Spleen (tissue), 11 donors: ENCODE results near the gene ZNF532. TPM values are rescaled to one million over a fixed set of nuclear protein-coding genes. Genes with fewer than 3 reads are reported as not detected.

Experiments
- DNase-seq: peaks from one replicate; pipeline ENCODE4 v3.0.0-alpha.2; 2020
- H3K27ac ChIP-seq, 8 donors: fragments of 200-600 bp; sonication (generic) in 7 of 8; 1 replicate in 4 of 8; 2 replicates in 4 of 8; pipeline versions ENCODE4 v1.5.0 to v1.8.0; 2016 to 2021; ENCODE audit warnings: inconsistent platforms in 4 of 8, mild to moderate bottlenecking in 4 of 8, moderate library complexity in 1 of 8
- H3K27me3 ChIP-seq, 7 donors: fragments of 200-600 bp; sonication (generic) in 6 of 7; replicated peaks in 1 of 7; 1 replicate in 4 of 7; 2 replicates in 3 of 7; pipeline versions ENCODE4 v1.5.0 to v1.8.0; 2016 to 2021; ENCODE audit warnings: inconsistent platforms in 3 of 7, mild to moderate bottlenecking in 1 of 7
- H3K36me3 ChIP-seq, 6 donors: fragments of 200-600 bp; sonication (generic) in 5 of 6; 1 replicate in 4 of 6; 2 replicates in 2 of 6; pipeline versions ENCODE4 v1.5.0 to v1.8.0; 2016 to 2021; ENCODE audit warnings: inconsistent platforms in 2 of 6
- H3K4me1 ChIP-seq, 6 donors: fragments of 200-600 bp; sonication (generic) in 5 of 6; 1 replicate in 3 of 6; 2 replicates in 3 of 6; pipeline versions ENCODE4 v1.5.0 to v1.8.0; 2016 to 2021; ENCODE audit warnings: inconsistent platforms in 3 of 6
- H3K4me3 ChIP-seq, 8 donors: fragments of 200-600 bp; sonication (generic) in 7 of 8; 1 replicate in 4 of 8; 2 replicates in 4 of 8; pipeline versions ENCODE4 v1.5.0 to v1.8.0; 2016 to 2021; ENCODE audit warnings: inconsistent platforms in 4 of 8, mild to moderate bottlenecking in 4 of 8, moderate library complexity in 2 of 8
- H3K9me3 ChIP-seq, 8 donors: fragments of 200-600 bp; sonication (generic) in 7 of 8; 1 replicate in 4 of 8; 2 replicates in 4 of 8; pipeline versions ENCODE4 v1.5.0 to v1.8.0; 2016 to 2021; ENCODE audit warnings: inconsistent platforms in 4 of 8
- CTCF ChIP-seq, 11 experiments: fragments of 200-600 bp in 7 of 11; fragments of 450-650 bp in 4 of 11; sonication (generic) in 4 of 11; IDR thresholded peaks in 8 of 11; conservative IDR thresholded peaks in 3 of 11; 1 replicate in 7 of 11; 2 replicates in 4 of 11; pipeline versions ENCODE4 v1.4.0 to v1.8.0; 2016 to 2021; ENCODE audit warnings: antibody characterized with exemption in 11 of 11, inconsistent platforms in 4 of 11, mild to moderate bottlenecking in 1 of 11
- POLR2A ChIP-seq, 3 donors: fragments of 450-650 bp; IDR thresholded peaks; one replicate each; pipeline ENCODE4 v1.5.1; 2017; ENCODE audit warnings: antibody characterized with exemption in 3 of 3, mild to moderate bottlenecking in 1 of 3
- POLR2AphosphoS5 ChIP-seq, 3 donors: sonication (generic); formaldehyde crosslinking; IDR thresholded peaks; one replicate each; pipeline ENCODE4 v1.5.1; 2017; ENCODE audit warnings: antibody characterized with exemption in 3 of 3
- WGBS, 5 donors: extraction: QIAGEN DNeasy Blood & Tissue Kit in 3 of 5; methylation state at CpG; one replicate each; pipeline versions ENCODE4 v1.1.5 to v1.1.7; 2013 to 2018; 5-methylcytosine and 5-hydroxymethylcytosine counted together
- intact Hi-C: fragments of 100-400 bp; cut with DNase I; formaldehyde crosslinking; loops from one replicate; pipeline ENCODE4 v1.15.0; 2023; ENCODE audit warnings: low total_unique reads
- polyA plus RNA-seq, 3 donors: library from polyadenylated mRNA; stranded (reverse); fragments of 200-250 nt; gene quantifications; one replicate each; pipeline ENCODE4 v1.2.1, GENCODE V29; 2013
- total RNA-seq, 7 donors: library from RNA; depleted of rRNA in 3 of 7; stranded (reverse); fragments of >200 nt in 3 of 7; fragmentation: NEBNext Ultra II Directional in 4 of 7; extraction: Animal tissue kit (Norgen Biotek cat#: 25700) in 4 of 7; gene quantifications; one replicate each; pipeline versions ENCODE4 v1.1.0 to v1.2.1, GENCODE V29; 2016 to 2021
- donor health status: healthy with polysubstance abuse.
- donor health status: DM: no; HTN: no; CAD: no; lungs with moderate emphysema.
- donor health status: DM: no; HTN: no; CAD: no.
- donor health status: Bipolar disorder and iron deficiency.
- donor health status: healthy.
- donor health status: DM: no; HTN: no; CAD: no.
- donor health status: DM: yes; HTN: yes; CAD: no.

ZNF532 gene
- total and polyA plus RNA-seq, 10 donors, result 5.2 to 64.8 (median 42.4) TPM

- Histone ChIP-seq H3K4me3 (no peak overlapping the region), H3K9me3 (no peaks in the 10 kb centered on the region), H3K4me1 (peaks cover 6 to 16% (median 8%) of the 10 kb centered on the region in 6 donors), H3K36me3 (peaks cover 0 to 32% (median 2%) of the 10 kb centered on the region in 6 donors), H3K27me3 (no peaks in the 10 kb centered on the region), H3K27ac (no peak overlapping the region)
- 92 to 99% (median 94%) methylated on average over 4 of the region's 4 CpGs for WGBS, 5 donors
- DNase-seq, result no peak
- intact Hi-C loops, result no loop called here
- no peak for TF ChIP-seq CTCF (IDR thresholded peaks at IDR 0.05 in 8 of 11, conservative IDR thresholded peaks at IDR 0.05 in 3 of 11)
- TF ChIP-seq POLR2AphosphoS5 (IDR thresholded peaks at IDR 0.05), result no peak
- TF ChIP-seq POLR2A (IDR thresholded peaks at IDR 0.05), result no peak
These were observed 17.4 kb downstream of the ZNF532 start for GRCh38 chr18:58882044-58882443.

GRCh38 chr18:58882686-58883085 lies 18.0 kb downstream of the ZNF532 start:
- no peak overlapping the region for H3K4me3 ChIP-seq
- no peak overlapping the region for H3K27ac ChIP-seq
- peaks cover 0 to 25% (median 2%) of the 10 kb centered on the region in 6 donors for H3K36me3 ChIP-seq
- no peak for DNase-seq
- TF ChIP-seq POLR2A (IDR thresholded peaks at IDR 0.05), result no peak
- TF ChIP-seq CTCF (IDR thresholded peaks at IDR 0.05 in 8 of 11, conservative IDR thresholded peaks at IDR 0.05 in 3 of 11), result no peak
- TF ChIP-seq POLR2AphosphoS5 (IDR thresholded peaks at IDR 0.05), result no peak
- no peaks in the 10 kb centered on the region for H3K9me3 ChIP-seq
- H3K4me1 ChIP-seq, result peaks cover 12 to 22% (median 15%) of the 10 kb centered on the region in 6 donors
- WGBS, 5 donors, result 52 to 80% (median 76%) methylated on average over 1 of the region's 1 CpG
- intact Hi-C loops, result no loop called here
- H3K27me3 ChIP-seq, result no peaks in the 10 kb centered on the region

- Histone ChIP-seq H3K4me1 (peaks cover 14 to 30% (median 22%) of the 10 kb centered on the region in 6 donors), H3K36me3 (peaks cover 0 to 9% (median 2%) of the 10 kb centered on the region in 6 donors), H3K27me3 (no peaks in the 10 kb centered on the region), H3K4me3 (no peak overlapping the region), H3K27ac (no peak overlapping the region), H3K9me3 (no peaks in the 10 kb centered on the region)
- TF ChIP-seq POLR2AphosphoS5 (IDR thresholded peaks at IDR 0.05), result no peak
- no peak for TF ChIP-seq POLR2A (IDR thresholded peaks at IDR 0.05)
- TF ChIP-seq CTCF (IDR thresholded peaks at IDR 0.05 in 8 of 11, conservative IDR thresholded peaks at IDR 0.05 in 3 of 11), result no peak
- 92 to 97% (median 94%) methylated on average over 5 of the region's 5 CpGs for WGBS, 5 donors
- intact Hi-C loops, result no loop called here
- DNase-seq, result no peak
These were observed 20.0 kb downstream of the ZNF532 start for GRCh38 chr18:58884680-58885079.

GRCh38 chr18:58886431-58886830 lies 21.8 kb downstream of the ZNF532 start:
- 55 to 74% (median 63%) methylated on average over 3 of the region's 3 CpGs for WGBS, 5 donors
- Histone ChIP-seq H3K4me3 (no peak overlapping the region), H3K4me1 (peaks cover 14 to 41% (median 25%) of the 10 kb centered on the region in 6 donors), H3K27me3 (no peaks in the 10 kb centered on the region), H3K36me3 (peaks cover 0 to 9% (median 2%) of the 10 kb centered on the region in 6 donors), H3K9me3 (no peaks in the 10 kb centered on the region), H3K27ac (peak overlapping the region in 4 of 8 donors; percentile 52 to 78 (median 65))
- intact Hi-C loops, result no loop called here
- no peak for DNase-seq
- no peak for TF ChIP-seq POLR2A (IDR thresholded peaks at IDR 0.05)
